Placental pericyte (primary cell): ENCODE results near the gene UTP25. TPM values are rescaled to one million over a fixed set of nuclear protein-coding genes. Genes with fewer than 3 reads are reported as not detected.

Experiments used
- total RNA-seq: library from RNA; depleted of rRNA; stranded (reverse); fragments of >200 nt; gene quantifications from 2 replicates; pipeline ENCODE4 v1.2.3, GENCODE V29; 2012

The UTP25 gene
- 11.4 and 20.6 TPM in 2 replicates for total RNA-seq

GRCh38 chr1:209827384-209828262 lies at the start of gene UTP25:
TSS of gene UTP25 (plus strand) at chr1:209827972. CDS start at chr1:209828064, 92 bp downstream.

DNA sequence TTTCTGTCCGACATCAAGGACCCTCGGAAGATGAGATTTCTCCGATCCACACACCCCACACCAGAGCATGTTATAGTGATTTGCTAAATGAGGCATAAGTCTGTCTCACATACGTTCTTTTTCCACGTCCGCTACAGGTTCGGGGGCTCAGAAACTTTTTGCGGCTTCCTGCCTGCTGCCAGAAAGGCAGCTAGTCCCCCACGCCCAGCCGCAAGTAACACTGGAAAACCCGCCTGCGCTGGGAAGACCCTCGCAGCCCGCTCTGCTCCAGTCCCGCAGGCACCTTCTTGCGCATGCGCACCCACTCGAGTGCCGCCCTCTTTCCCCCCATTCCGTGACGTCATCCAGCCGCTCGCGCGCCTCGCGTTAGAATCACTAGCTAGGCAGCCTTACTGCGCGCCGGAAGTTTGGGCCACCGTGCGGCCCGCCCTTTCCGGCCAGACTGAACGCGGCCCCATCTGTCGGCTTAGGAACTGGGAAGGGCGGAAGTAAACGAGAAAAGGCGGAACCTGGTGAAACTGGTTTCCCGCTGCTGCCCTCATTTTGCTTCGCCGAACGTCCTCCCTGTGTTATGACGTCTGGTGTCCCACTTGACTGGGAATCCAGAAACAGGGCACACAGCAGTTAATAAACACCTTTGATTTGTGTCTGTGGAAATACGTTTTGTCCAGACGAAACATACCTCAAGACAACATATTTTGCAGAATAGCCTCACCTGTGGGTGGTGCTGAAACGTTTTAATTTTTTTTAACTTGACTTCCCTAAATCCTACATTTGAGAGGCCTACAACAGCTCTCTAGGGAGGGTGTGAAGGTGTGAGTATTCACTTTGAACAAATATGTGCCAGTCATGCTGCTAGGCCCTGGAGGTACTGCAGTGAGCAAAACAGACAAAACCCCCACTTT lies 43.3 kb upstream of the UTP25 start, which contains the start of gene C1orf74:
Gene C1orf74, minus strand, starts transcription at position 295 of the 905 bp plus-strand sequence. CDS start 925 bp downstream, outside the sequence.

DNA sequence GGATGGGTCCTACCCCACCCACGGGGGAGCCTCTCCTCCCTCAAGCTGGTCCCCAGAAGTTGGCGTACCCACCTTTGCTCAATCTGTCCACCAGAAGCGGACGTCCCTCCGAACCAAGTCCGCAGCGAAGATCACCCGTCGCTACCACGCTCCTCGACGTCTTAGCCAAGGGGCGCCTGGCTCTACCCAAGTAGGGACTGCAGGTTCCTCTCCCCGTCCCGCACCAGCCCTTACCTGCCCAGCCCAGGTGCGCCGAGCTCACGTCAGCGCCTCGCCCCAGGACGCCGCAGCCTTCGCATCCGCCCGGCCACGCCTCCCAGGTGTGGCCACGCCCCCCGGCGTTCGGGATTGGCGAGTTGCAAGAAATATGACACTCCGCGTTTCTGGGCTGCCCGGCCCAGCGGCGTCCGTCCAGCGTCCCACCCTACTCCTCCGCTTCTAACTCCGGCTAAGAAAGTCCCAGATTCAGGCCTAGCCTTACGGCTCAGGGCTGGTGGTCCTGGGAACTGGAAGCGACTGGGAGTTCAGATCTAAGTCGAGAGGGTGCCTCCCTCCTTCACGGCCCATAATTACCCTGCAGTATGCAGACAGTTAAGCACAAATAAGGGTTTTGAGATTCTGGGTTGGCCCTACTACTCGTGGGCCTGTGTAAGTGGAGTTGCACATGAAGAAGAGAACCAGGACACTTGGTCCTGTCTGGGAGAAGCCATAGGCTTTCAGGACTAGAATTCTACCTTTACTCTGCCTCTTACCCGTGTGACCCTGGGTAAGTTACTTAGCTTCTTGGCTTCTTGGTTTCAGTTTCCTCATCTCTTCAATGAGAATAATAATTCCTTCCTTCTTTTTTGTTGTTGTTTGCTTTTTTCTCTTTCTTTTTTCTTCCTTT lies 21.7 kb upstream of the UTP25 start, which contains the start of gene IRF6:
Gene IRF6, minus strand, starts transcription at position 268 of the 886 bp plus-strand sequence. CDS start 4,729 bp downstream, outside the sequence.

Other genes starting within 250 kb of the UTP25 start
- gene CAMK1G, start 244.3 kb upstream of the UTP25 start, total RNA-seq: 0.66 and 10.6 TPM in 2 replicates
- 4.6 and 28.9 TPM in 2 replicates for gene LAMB3, start 175.5 kb upstream of the UTP25 start, total RNA-seq
- gene G0S2, start 152.6 kb upstream of the UTP25 start, total RNA-seq: 53.2 and 78.7 TPM in 2 replicates
- gene HSD11B1, start 123.1 kb upstream of the UTP25 start, total RNA-seq: 11.6 and 18.6 TPM in 2 replicates
- 0.14 TPM in 1 of 2 replicates, not detected in the other for gene TRAF3IP3, start 71.9 kb upstream of the UTP25 start, total RNA-seq
- 1.8 and 4.4 TPM in 2 replicates for gene C1orf74, start 43.4 kb upstream of the UTP25 start, total RNA-seq
- gene IRF6, start 21.8 kb upstream of the UTP25 start, total RNA-seq: under 0.01 and 0.14 TPM in 2 replicates
- gene SYT14, start 110.2 kb downstream of the UTP25 start, total RNA-seq: 1.8 and 2.6 TPM in 2 replicates